ENCODE data around the gene ZNF785.

DNA sequence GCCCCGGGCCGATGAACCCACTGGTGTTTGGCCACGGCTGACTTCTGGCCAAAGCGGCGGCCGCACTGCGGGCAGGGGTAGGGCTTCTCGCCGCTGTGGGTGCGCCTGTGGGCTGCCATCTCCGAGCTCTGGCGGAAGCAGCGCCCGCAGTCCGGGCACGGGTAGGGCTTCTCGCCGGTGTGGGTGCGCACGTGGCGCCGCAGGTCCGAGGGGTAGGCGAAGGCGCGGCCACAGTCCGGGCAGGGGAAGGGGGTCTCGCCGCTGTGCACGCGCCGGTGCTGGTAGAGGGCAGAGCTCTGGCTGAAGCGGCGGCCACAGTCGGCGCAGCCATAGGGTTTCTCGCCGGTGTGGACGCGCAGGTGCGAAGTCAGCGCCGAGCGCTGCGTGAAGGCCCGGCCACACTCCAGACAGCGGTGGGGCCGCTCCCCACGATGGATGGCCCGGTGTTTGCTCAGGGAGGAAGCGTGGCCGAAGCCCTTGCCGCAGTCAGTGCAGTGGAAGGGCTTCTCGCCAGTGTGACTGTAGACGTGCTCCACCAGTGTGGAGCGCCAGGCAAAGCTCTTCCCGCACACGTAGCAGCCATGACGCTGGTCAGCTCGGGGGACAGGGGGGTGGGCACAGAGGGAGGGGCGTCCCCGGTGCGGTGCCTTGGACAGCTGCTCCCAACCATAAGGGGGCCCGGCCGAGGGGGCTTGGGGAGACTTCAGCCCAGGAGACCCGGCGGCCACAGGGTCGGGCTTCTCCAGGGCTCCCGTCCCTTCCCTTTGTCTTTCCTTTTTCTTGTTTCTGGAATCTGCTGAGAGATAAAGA, 30.0 kb downstream of the ZNF785 start:
- TF ChIP-seq CTCF (IDR thresholded peaks at IDR 0.05) (no peak), POLR2AphosphoS5 (IDR thresholded peaks at IDR 0.05) (no peak), POLR2A (IDR thresholded peaks at IDR 0.05) (no peak), EP300 (IDR thresholded peaks at IDR 0.05) (no peak)

All from gastroesophageal sphincter (tissue), 3 donors.